GM12878 (cell line): Measurements from ENCODE around the gene TMEM256. TPM values are rescaled to one million over a fixed set of nuclear protein-coding genes. Genes with fewer than 3 reads are reported as not detected.
A peak's percentile ranks its signal among the peaks of the same experiment; 100 is the strongest.

ENCODE experiments used
- ATF3 ChIP-seq: IDR thresholded peaks from 2 replicates; pipeline ENCODE4 v1.6.1; 2011; ENCODE audit warnings: low read depth, mild to moderate bottlenecking, low read length, moderate library complexity, borderline replicate concordance; ENCODE audit errors: extremely low read depth
- CHD2 ChIP-seq: IDR thresholded peaks from 2 replicates; pipeline ENCODE4 v1.6.1; 2011; ENCODE audit warnings: low read depth, low read length, improper control_type of control experiment, borderline replicate concordance
- DPF2 ChIP-seq: fragments of 450-650 bp; IDR thresholded peaks from 2 replicates; pipeline ENCODE4 v1.6.1; 2017; ENCODE audit warnings: mild to moderate bottlenecking
- EED ChIP-seq: sonication (generic); IDR thresholded peaks from 2 replicates; pipeline ENCODE4 v1.6.1; 2016; ENCODE audit warnings: antibody characterized with exemption, low read depth
- EGR1 ChIP-seq, 2 experiments: IDR thresholded peaks; 1 replicate in 1 of 2; 2 replicates in 1 of 2; pipeline ENCODE4 v1.6.1; 2011 to 2012; ENCODE audit warnings: low read depth in 2 of 2, low read length in 2 of 2, borderline replicate concordance in 1 of 2, mild to moderate bottlenecking in 1 of 2, moderate library complexity in 1 of 2
- KLF5 ChIP-seq: fragments of 450-650 bp; IDR thresholded peaks from 2 replicates; pipeline ENCODE4 v1.6.1; 2014; ENCODE audit warnings: mild to moderate bottlenecking; ENCODE audit not compliant: partially characterized antibody
- MLLT1 ChIP-seq: fragments of 450-650 bp; IDR thresholded peaks from 2 replicates; pipeline ENCODE4 v1.6.1; 2016; ENCODE audit warnings: mild to moderate bottlenecking
- MYC ChIP-seq: IDR thresholded peaks from 2 replicates; pipeline ENCODE4 v1.6.1; 2011; ENCODE audit warnings: mild to moderate bottlenecking, low read length, moderate library complexity, inconsistent platforms; ENCODE audit not compliant: insufficient read depth, insufficient replicate concordance, insufficient read length, severe bottlenecking
- PML ChIP-seq: IDR thresholded peaks from 2 replicates; pipeline ENCODE4 v1.6.1; 2012; ENCODE audit warnings: low read length, inconsistent platforms
- POU2F2 ChIP-seq: IDR thresholded peaks from 3 replicates; pipeline ENCODE4 v1.6.1; 2011; ENCODE audit warnings: low read depth, mild to moderate bottlenecking, low read length, borderline replicate concordance
- RCOR1 ChIP-seq: conservative IDR thresholded peaks from 2 replicates; pipeline ENCODE4 v1.6.1; 2012; ENCODE audit warnings: low read depth, low read length, improper control_type of control experiment
- TAF1 ChIP-seq: IDR thresholded peaks from 2 replicates; pipeline ENCODE4 v1.6.1; 2011; ENCODE audit warnings: mild to moderate bottlenecking, low read depth, low read length, borderline replicate concordance
- polyA plus RNA-seq, 11 experiments: library from polyadenylated mRNA; depleted of rRNA in 4 of 11; unstranded in 6 of 11; stranded (reverse) in 5 of 11; fragments of >200 nt; fragmentation: Nextera tagmentation in 4 of 11; fragmentation: Illumina TruSeq in 1 of 11; extraction: Ambion mirVana in 4 of 11; extraction: Trizol in 1 of 11; gene quantifications; 1 replicate in 1 of 11; 2 replicates in 10 of 11; pipeline versions ENCODE4 v1.2.1 to v1.2.3, GENCODE V29; 2011 to 2016; ENCODE audit warnings: inconsistent platforms in 2 of 11, missing spikeins in 2 of 11, low read depth in 1 of 11
- total RNA-seq, 4 experiments: library from RNA; depleted of rRNA in 3 of 4; stranded (reverse); fragments of >200 nt in 3 of 4; fragmentation: Illumina TruSeq in 1 of 4; extraction: Trizol in 1 of 4; gene quantifications; 2 replicates each; pipeline versions ENCODE4 v1.2.1 to v1.2.3, GENCODE V29; 2013 to 2021

TMEM256 gene
- total and polyA plus RNA-seq, 10 of the 15 experiments (the other 5 are each of a cell fraction or from before 2014, with no cell fraction given): 57.3 to 342 (median 95.7) TPM

GRCh38 chr17:7435676-7436555, 32.0 kb upstream of the TMEM256 start (continued):
- TF ChIP-seq MYC: no peak
- TF ChIP-seq EED: 0 out of 2 replicates have a peak, but pooled peaks have one; percentile 19
- TF ChIP-seq CHD2: no peak
- no peak for TF ChIP-seq ATF3
- peak in 1 of 2 experiments; percentile 82; a peak in 2 of 3 replicates for TF ChIP-seq EGR1 (IDR thresholded peaks at IDR 0.05; ENCODE audit: borderline replicate concordance in 1 of 2, low read depth in 2 of 2, low read length in 2 of 2)
- TF ChIP-seq POU2F2: no peak
- 0 out of 2 replicates have a peak, but pooled peaks have one; percentile 15 for TF ChIP-seq TAF1
- TF ChIP-seq KLF5: peak; percentile 14
- TF ChIP-seq RCOR1: no peak
- TF ChIP-seq PML: 0 out of 2 replicates have a peak, but pooled peaks have one; percentile 22
- TF ChIP-seq MLLT1: peak; percentile 65
- 0 out of 2 replicates have a peak, but pooled peaks have one; percentile 28 for TF ChIP-seq DPF2
